Measurements from ENCODE around the gene FLNB. TPM values are rescaled to one million over a fixed set of nuclear protein-coding genes. Genes with fewer than 3 reads are reported as not detected.

FLNB gene
- total and polyA plus RNA-seq, 2 of the 4 experiments (the other 2 are of a cell fraction): 78.0 to 136 TPM

DNA sequence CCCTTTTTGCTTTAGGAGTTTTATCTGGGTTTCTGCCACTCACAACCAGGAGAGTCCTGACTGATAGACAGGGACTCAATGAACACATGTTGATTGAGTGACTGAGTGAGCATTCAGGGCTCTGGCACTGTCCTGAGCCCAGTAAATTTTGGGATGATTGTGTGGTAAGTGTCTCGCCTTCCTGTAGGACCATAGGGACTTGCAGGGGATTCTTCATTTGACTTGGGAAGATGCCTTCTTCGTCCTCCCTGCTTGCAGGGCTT, 22.3 kb upstream of the FLNB start:
- in situ Hi-C loops (cut with MboI; ENCODE audit: low sequenced_read_pairs): no loop called here

More for the DNA sequence above, 22.3 kb upstream of the FLNB start:
- Histone ChIP-seq H4K5ac (ENCODE audit: low read depth, low read length) (no peak overlapping the region), H3K4me3 (ENCODE audit: insufficient read depth, low read depth, low read length) (no peak overlapping the region), H3K56ac (ENCODE audit: extremely low read depth, insufficient read depth, low read length) (no peak overlapping the region), H3K79me1 (ENCODE audit: low read depth in 1 of 2, low read length in 2 of 2) (peaks cover 0 to 11% of the 10 kb centered on the region in 2 experiments; a peak in 2 of 4 replicates), H3K18ac (ENCODE audit: low read depth, low read length) (no peak overlapping the region), H2BK5ac (ENCODE audit: low read depth, low read length, poor library complexity, severe bottlenecking) (no peak overlapping the region), H4K91ac (ENCODE audit: insufficient read depth, low read depth, low read length) (peak overlapping the region; percentile 62; the same call in 1 of the 2 replicates), H3K27me3 (ENCODE audit: control insufficient read depth, insufficient read depth, low read length) (no peaks in the 10 kb centered on the region), H3K9ac (ENCODE audit: low read depth, low read length) (no peak overlapping the region), H2AK9ac (replicated peaks; ENCODE audit: low read depth, low read length, poor library complexity) (peak overlapping the region; percentile 77), H3K9me1 (ENCODE audit: insufficient read depth, low read length) (peaks cover 30% of the 10 kb centered on the region), H3K4ac (ENCODE audit: low read depth, low read length) (peak overlapping the region; percentile 83), H3K9me3 (ENCODE audit: control insufficient read depth, insufficient read depth, low read length) (no peaks in the 10 kb centered on the region), H3K36me3 (ENCODE audit: control insufficient read depth, insufficient read depth, low read length) (no peaks in the 10 kb centered on the region), H2BK120ac (ENCODE audit: low read depth, low read length) (peak overlapping the region; percentile 81), H2BK20ac (ENCODE audit: low read depth, low read length) (peak overlapping the region; percentile 90), H2AK5ac (ENCODE audit: low read depth, low read length) (peak overlapping the region; percentile 95), H3K14ac (replicated peaks; ENCODE audit: low read depth, low read length) (peak overlapping the region; percentile 37; the same call in 1 of the 2 replicates), H2BK15ac (ENCODE audit: low read depth, low read length) (peak overlapping the region; percentile 72; the same call in 2 of the 3 replicates), H3K4me1 (ENCODE audit: control insufficient read depth, insufficient read depth, low read length) (peaks cover 14% of the 10 kb centered on the region), H3K4me2 (ENCODE audit: low read depth, low read length) (no peak overlapping the region), H4K20me1 (ENCODE audit: insufficient read depth, low read length) (no peaks in the 10 kb centered on the region), H3K27ac (ENCODE audit: insufficient read depth, low read length) (no peak overlapping the region), H2AFZ (replicated peaks; ENCODE audit: low read length, poor library complexity) (peak overlapping the region; percentile 18), H4K8ac (ENCODE audit: low read depth in 2 of 2, low read length in 2 of 2) (peak overlapping the region in 1 of 2 experiments; percentile 59; a peak in 1 of 4 replicates), H3K23ac (ENCODE audit: low read depth, low read length) (0 out of 2 replicates have a peak overlapping the region, but pooled peaks have one; percentile 33)
- ATAC-seq (ENCODE audit: low read depth) (no peak), DNase-seq (no peak)
- dilution Hi-C loops (cut with HindIII; ENCODE audit: low sequenced_read_pairs, unreplicated experiment): no loop called here
- intact Hi-C loops (cut with micrococcal nuclease): no loop called here
- no TSS peak for BruUV-seq (replicated peaks)
- ChIA-PET CTCF (interaction anchor here (0.8 kb wide), 1 partner anchor 19 kb away, joined by 3 read pairs; no protein-coding TSS in a partner anchor), POLR2A (ENCODE audit: unreplicated experiment) (interaction anchor here (0.5 kb wide), 1 partner anchor 395 kb away, joined by 4 read pairs; no protein-coding TSS in a partner anchor)
- WGBS, 2 experiments (ENCODE audit: extremely low coverage in 2 of 2, insufficient read length in 1 of 2): 100% methylated on average over 1 of the region's 2 CpGs; no CpG with 5 or more reads in 1 of the 2 experiments
- TF ChIP-seq, protein P1, sequence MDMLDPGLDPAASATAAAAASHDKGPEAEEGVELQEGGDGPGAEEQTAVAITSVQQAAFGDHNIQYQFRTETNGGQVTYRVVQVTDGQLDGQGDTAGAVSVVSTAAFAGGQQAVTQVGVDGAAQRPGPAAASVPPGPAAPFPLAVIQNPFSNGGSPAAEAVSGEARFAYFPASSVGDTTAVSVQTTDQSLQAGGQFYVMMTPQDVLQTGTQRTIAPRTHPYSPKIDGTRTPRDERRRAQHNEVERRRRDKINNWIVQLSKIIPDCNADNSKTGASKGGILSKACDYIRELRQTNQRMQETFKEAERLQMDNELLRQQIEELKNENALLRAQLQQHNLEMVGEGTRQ (IDR thresholded peaks at IDR 0.05; ENCODE audit: low read depth, low read length): no peak
- TF ChIP-seq, protein P2, sequence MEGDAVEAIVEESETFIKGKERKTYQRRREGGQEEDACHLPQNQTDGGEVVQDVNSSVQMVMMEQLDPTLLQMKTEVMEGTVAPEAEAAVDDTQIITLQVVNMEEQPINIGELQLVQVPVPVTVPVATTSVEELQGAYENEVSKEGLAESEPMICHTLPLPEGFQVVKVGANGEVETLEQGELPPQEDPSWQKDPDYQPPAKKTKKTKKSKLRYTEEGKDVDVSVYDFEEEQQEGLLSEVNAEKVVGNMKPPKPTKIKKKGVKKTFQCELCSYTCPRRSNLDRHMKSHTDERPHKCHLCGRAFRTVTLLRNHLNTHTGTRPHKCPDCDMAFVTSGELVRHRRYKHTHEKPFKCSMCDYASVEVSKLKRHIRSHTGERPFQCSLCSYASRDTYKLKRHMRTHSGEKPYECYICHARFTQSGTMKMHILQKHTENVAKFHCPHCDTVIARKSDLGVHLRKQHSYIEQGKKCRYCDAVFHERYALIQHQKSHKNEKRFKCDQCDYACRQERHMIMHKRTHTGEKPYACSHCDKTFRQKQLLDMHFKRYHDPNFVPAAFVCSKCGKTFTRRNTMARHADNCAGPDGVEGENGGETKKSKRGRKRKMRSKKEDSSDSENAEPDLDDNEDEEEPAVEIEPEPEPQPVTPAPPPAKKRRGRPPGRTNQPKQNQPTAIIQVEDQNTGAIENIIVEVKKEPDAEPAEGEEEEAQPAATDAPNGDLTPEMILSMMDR (conservative IDR thresholded peaks at IDR 0.05; ENCODE audit: low read depth, low read length): no peak
- TF ChIP-seq CHD1 (IDR thresholded peaks at IDR 0.05; ENCODE audit: low read depth, low read length) (no peak), FOS (IDR thresholded peaks at IDR 0.05; ENCODE audit: low read depth, low read length) (no peak), SMC3 (IDR thresholded peaks at IDR 0.05; ENCODE audit: low read depth, low read length) (no peak), RAD21 (IDR thresholded peaks at IDR 0.05; ENCODE audit: low read length) (no peak), NFE2L2 (IDR thresholded peaks at IDR 0.05; ENCODE audit: low read depth, low read length) (no peak), RFX5 (IDR thresholded peaks at IDR 0.05; ENCODE audit: low read depth, low read length) (no peak), MXI1 (IDR thresholded peaks at IDR 0.05; ENCODE audit: borderline replicate concordance, low read depth, low read length) (no peak), RCOR1 (IDR thresholded peaks at IDR 0.05; ENCODE audit: insufficient replicate concordance, low read length) (no peak), BHLHE40 (IDR thresholded peaks at IDR 0.05; ENCODE audit: low read depth, low read length) (no peak), CEBPB (IDR thresholded peaks at IDR 0.05; ENCODE audit: low read depth, low read length) (no peak), MAZ (IDR thresholded peaks at IDR 0.05; ENCODE audit: borderline replicate concordance, low read depth, low read length) (no peak), MAFK (IDR thresholded peaks at IDR 0.05; ENCODE audit: low read depth, low read length) (no peak), POLR2A (IDR thresholded peaks at IDR 0.05; ENCODE audit: low read depth, low read length) (no peak)
- TF ChIP-seq, protein P3, sequence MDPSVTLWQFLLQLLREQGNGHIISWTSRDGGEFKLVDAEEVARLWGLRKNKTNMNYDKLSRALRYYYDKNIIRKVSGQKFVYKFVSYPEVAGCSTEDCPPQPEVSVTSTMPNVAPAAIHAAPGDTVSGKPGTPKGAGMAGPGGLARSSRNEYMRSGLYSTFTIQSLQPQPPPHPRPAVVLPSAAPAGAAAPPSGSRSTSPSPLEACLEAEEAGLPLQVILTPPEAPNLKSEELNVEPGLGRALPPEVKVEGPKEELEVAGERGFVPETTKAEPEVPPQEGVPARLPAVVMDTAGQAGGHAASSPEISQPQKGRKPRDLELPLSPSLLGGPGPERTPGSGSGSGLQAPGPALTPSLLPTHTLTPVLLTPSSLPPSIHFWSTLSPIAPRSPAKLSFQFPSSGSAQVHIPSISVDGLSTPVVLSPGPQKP (IDR thresholded peaks at IDR 0.05; ENCODE audit: borderline replicate concordance, low read depth, low read length): no peak
